A549 (cell line): ENCODE measurements around the gene ZG16B. TPM values are rescaled to one million over a fixed set of nuclear protein-coding genes. Genes with fewer than 3 reads are reported as not detected.

Source experiments
- ATAC-seq, 2 experiments: fragments of 200-7000 bp in 1 of 2; fragments of >200 bp in 1 of 2; cut with Nextera tagmentation in 1 of 2; cut with Tn5 transposase in 1 of 2; 3 replicates each; pipeline versions ENCODE4 v1.8.0 to v1.9.1; 2018 to 2020; ENCODE audit warnings: mild to moderate bottlenecking in 1 of 2, moderate library complexity in 1 of 2
- CTCF ChIA-PET: fragments of 300-600 bp; sonication (Branson Sonifier 250); formaldehyde crosslinking; extraction: SDS; loops from one replicate; lab custom pipeline; 2021; ENCODE audit warnings: antibody characterized with exemption, inconsistent platforms; lab: Yijun Ruan, JAX
- POLR2A ChIA-PET: fragments of 350-600 bp; formaldehyde crosslinking; extraction: SDS; loops from one replicate; lab custom pipeline; 2021; ENCODE audit warnings: antibody characterized with exemption, inconsistent platforms; lab: Yijun Ruan, JAX
- DNase-seq, 2 experiments: peaks; one replicate each; pipeline versions ENCODE4 v3.0.0 to v3.0.0-alpha.2; 2011 to 2016; ENCODE audit warnings: low read depth in 1 of 2, low spot score in 1 of 2
- FAIRE-seq: peaks from 2 replicates; lab custom pipeline; 2011; peaks lifted over from hg19 to GRCh38; lab: Jason Lieb, UNC
- H3K27ac ChIP-seq, 2 experiments: fragments of >200 bp; sonication (Bioruptor Twin); formaldehyde crosslinking; 3 replicates each; pipeline ENCODE4 v1.5.1; 2016 to 2017
- H3K4me1 ChIP-seq: fragments of >200 bp; sonication (Bioruptor Twin); formaldehyde crosslinking; 3 replicates; pipeline ENCODE4 v1.6.1; 2016
- H3K4me2 ChIP-seq: fragments of >200 bp; sonication (Bioruptor Twin); formaldehyde crosslinking; 3 replicates; pipeline ENCODE4 v1.6.1; 2016
- H3K4me3 ChIP-seq: fragments of >200 bp; sonication (Bioruptor Twin); formaldehyde crosslinking; 3 replicates; pipeline ENCODE4 v1.5.1; 2016
- H3K9me3 ChIP-seq: fragments of >200 bp; sonication (Bioruptor Twin); formaldehyde crosslinking; 3 replicates; pipeline ENCODE4 v1.6.1; 2016
- BCL3 ChIP-seq: fragments of >200 bp; sonication (Bioruptor Twin); formaldehyde crosslinking; IDR thresholded peaks from 3 replicates; pipeline ENCODE4 v1.6.1; 2016
- CBX8 ChIP-seq: fragments of 200-600 bp; sonication (generic); IDR thresholded peaks from 2 replicates; pipeline ENCODE4 v1.6.1; 2016
- CEBPB ChIP-seq, 2 experiments: fragments of >200 bp in 1 of 2; sonication (Bioruptor Twin) in 1 of 2; formaldehyde crosslinking in 1 of 2; IDR thresholded peaks; 2 replicates each; pipeline ENCODE4 v1.6.1; 2012 to 2016
- CHD4 ChIP-seq: fragments of 200-600 bp; sonication (generic); IDR thresholded peaks from 2 replicates; pipeline ENCODE4 v1.6.1; 2016; ENCODE audit warnings: antibody characterized with exemption, mild to moderate bottlenecking, borderline replicate concordance
- E2F6 ChIP-seq: IDR thresholded peaks from 2 replicates; pipeline ENCODE4 v1.6.1; 2012; ENCODE audit warnings: low read depth, borderline replicate concordance
- EP300 ChIP-seq, 2 experiments: fragments of >200 bp; sonication (Bioruptor Twin); formaldehyde crosslinking; IDR thresholded peaks; 2 replicates in 1 of 2; 3 replicates in 1 of 2; pipeline ENCODE4 v1.6.1; 2016 to 2017
- ESRRA ChIP-seq: fragments of 150-350 bp; IDR thresholded peaks from 2 replicates; pipeline ENCODE4 v1.6.1; 2014; ENCODE audit warnings: mild to moderate bottlenecking, low read length, borderline replicate concordance
- FOXS1 ChIP-seq: fragments of 250-450 bp; sonication (Bioruptor Pico); IDR thresholded peaks from 2 replicates; pipeline ENCODE4 v1.5.0; 2020; ENCODE audit warnings: mild to moderate bottlenecking, moderate library complexity
- HDAC2 ChIP-seq: fragments of 200-600 bp; sonication (generic); IDR thresholded peaks from 2 replicates; pipeline ENCODE4 v1.6.1; 2016
- HEYL ChIP-seq: fragments of 250-450 bp; sonication (Bioruptor Pico); IDR thresholded peaks from 2 replicates; pipeline ENCODE4 v1.8.0; 2021; ENCODE audit warnings: mild to moderate bottlenecking, moderate library complexity
- HMGXB4 ChIP-seq: fragments of 250-450 bp; sonication (Bioruptor Pico); IDR thresholded peaks from 2 replicates; pipeline ENCODE4 v1.5.0; 2021; ENCODE audit warnings: mild to moderate bottlenecking, moderate library complexity, borderline replicate concordance
- HOXB13 ChIP-seq: fragments of 250-450 bp; sonication (Bioruptor Pico); IDR thresholded peaks from 2 replicates; pipeline ENCODE4 v1.5.0; 2020; ENCODE audit warnings: low read depth, mild to moderate bottlenecking, moderate library complexity
- JUNB ChIP-seq: fragments of >200 bp; sonication (Bioruptor Twin); formaldehyde crosslinking; IDR thresholded peaks from 2 replicates; pipeline ENCODE4 v1.6.1; 2016
- KDM1A ChIP-seq: fragments of 200-600 bp; sonication (generic); IDR thresholded peaks from 2 replicates; pipeline ENCODE4 v1.6.1; 2016; ENCODE audit warnings: low read depth, mild to moderate bottlenecking
- KDM5A ChIP-seq: fragments of 200-600 bp; sonication (generic); IDR thresholded peaks from 2 replicates; pipeline ENCODE4 v1.6.1; 2016; ENCODE audit warnings: antibody characterized with exemption, mild to moderate bottlenecking
- MYC ChIP-seq: IDR thresholded peaks from 2 replicates; pipeline ENCODE4 v1.6.1; 2012; ENCODE audit warnings: mild to moderate bottlenecking, inconsistent platforms, low read length, improper control_type of control experiment, borderline replicate concordance
- NPAS2 ChIP-seq: fragments of 250-450 bp; sonication (Bioruptor Pico); IDR thresholded peaks from 2 replicates; pipeline ENCODE4 v1.8.0; 2022; ENCODE audit warnings: mild to moderate bottlenecking, moderate library complexity, borderline replicate concordance
- PBX3 ChIP-seq: IDR thresholded peaks from 2 replicates; pipeline ENCODE4 v1.6.1; 2012
- POLR2A ChIP-seq: IDR thresholded peaks from 2 replicates; pipeline ENCODE4 v1.6.1; 2012; ENCODE audit warnings: mild to moderate bottlenecking, low read length
- RCOR1 ChIP-seq: fragments of 150-350 bp; IDR thresholded peaks from 2 replicates; pipeline ENCODE4 v1.6.1; 2014; ENCODE audit warnings: antibody characterized with exemption, low read length, low read depth
- RFX5 ChIP-seq: fragments of 450-650 bp; IDR thresholded peaks from 2 replicates; pipeline ENCODE4 v1.7.1; 2014; ENCODE audit warnings: antibody characterized with exemption, mild to moderate bottlenecking, moderate library complexity
- RNF2 ChIP-seq: fragments of 200-600 bp; sonication (generic); IDR thresholded peaks from 2 replicates; pipeline ENCODE4 v1.6.1; 2016; ENCODE audit warnings: low read depth, mild to moderate bottlenecking, antibody characterized with exemption, moderate library complexity, borderline replicate concordance
- SREBF2 ChIP-seq: fragments of 450-650 bp; IDR thresholded peaks from 2 replicates; pipeline ENCODE4 v1.6.1; 2014; ENCODE audit warnings: mild to moderate bottlenecking, moderate library complexity
- TP53 ChIP-seq: fragments of 250-450 bp; sonication (Bioruptor Pico); IDR thresholded peaks from 2 replicates; pipeline ENCODE4 v1.5.0; 2021; ENCODE audit warnings: mild to moderate bottlenecking, moderate library complexity
- ZC3H11A ChIP-seq: fragments of 450-650 bp; IDR thresholded peaks from 2 replicates; pipeline ENCODE4 v1.6.1; 2014; ENCODE audit warnings: antibody characterized with exemption, mild to moderate bottlenecking
- ZFP36 ChIP-seq: fragments of 450-650 bp; IDR thresholded peaks from 2 replicates; pipeline ENCODE4 v1.6.1; 2014; ENCODE audit warnings: borderline replicate concordance; ENCODE audit not compliant: partially characterized antibody
- ZSCAN20 ChIP-seq: fragments of 250-450 bp; sonication (Bioruptor Pico); IDR thresholded peaks from 2 replicates; pipeline ENCODE4 v1.8.0; 2022; ENCODE audit warnings: mild to moderate bottlenecking, moderate library complexity
- WGBS: methylation state at CpG from one replicate; pipeline ENCODE4 v1.1.6; 2017; ENCODE audit errors: missing lambda C conversion rate; 5-methylcytosine and 5-hydroxymethylcytosine counted together
- polyA plus RNA-seq, 4 experiments: library from polyadenylated mRNA; depleted of rRNA in 3 of 4; stranded (reverse); fragments of >200 nt; fragmentation: RNase III in 1 of 4; extraction: RNeasy Plus Mini Kit Qiagen cat#74134 plus additional on column Dnase treatment in 1 of 4; gene quantifications; 2 replicates in 3 of 4; 3 replicates in 1 of 4; pipeline ENCODE4 v1.2.3, GENCODE V29; 2011 to 2017
- TF ChIP-seq, protein P1 (sequence below): fragments of >200 bp; sonication (Bioruptor Twin); formaldehyde crosslinking; IDR thresholded peaks from 2 replicates; pipeline ENCODE4 v1.6.1; 2016
- TF ChIP-seq, protein P2 (sequence below): fragments of >200 bp; sonication (Bioruptor Twin); formaldehyde crosslinking; IDR thresholded peaks from 3 replicates; pipeline ENCODE4 v1.5.1; 2016

Gene ZG16B
- polyA plus RNA-seq, 2 of the 4 experiments (the other 2 are of a cell fraction) = 0.40 to 0.85 TPM

DNA sequence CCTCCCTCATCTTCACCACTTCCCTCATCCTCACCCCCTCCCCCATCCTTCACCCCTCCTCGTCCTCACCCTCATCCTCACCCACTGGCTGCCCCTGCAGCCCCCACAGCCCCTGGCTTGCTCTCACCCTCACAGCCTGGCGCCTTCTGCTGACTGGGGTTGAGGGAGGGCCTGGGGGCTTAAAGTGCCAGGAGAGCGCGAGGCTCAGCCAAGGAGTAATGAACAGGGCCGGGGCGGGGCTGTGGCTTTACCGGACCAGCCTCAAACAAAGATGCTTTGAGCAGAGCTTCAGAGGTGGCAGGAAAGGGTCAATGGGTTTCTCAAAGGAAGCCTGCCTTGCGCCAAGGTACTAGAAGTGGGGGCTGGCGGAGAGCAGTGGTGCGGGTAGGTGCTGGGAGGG is 42.7 kb upstream of the ZG16B start, which contains the start of gene PRSS33:
PRSS33 (minus strand) TSS at position 155 of the 400 bp plus-strand sequence. CDS start 1,013 bp downstream, outside the sequence.
- 46% methylated on average over 7 of the region's 10 CpGs for WGBS
- no peak within 1 kb of the TSS for H3K4me2 ChIP-seq
- ATAC-seq (0 out of 6 replicates have a peak, but pooled peaks of 1 of the 2 experiments have one; percentile 11), FAIRE-seq (no peak), DNase-seq (no peak)
- POLR2A ChIA-PET = no interaction called here
- H3K9me3 ChIP-seq = no peaks in the 10 kb centered on the region
- H3K27ac ChIP-seq = 0 out of 6 replicates have a peak within 1 kb of the TSS, but pooled peaks of 1 of the 2 experiments have one; percentile 34
- no peaks in the 10 kb centered on the region for H3K4me1 ChIP-seq
- H3K4me3 ChIP-seq = no peak within 1 kb of the TSS
- TF ChIP-seq BCL3 = no peak
- CTCF ChIA-PET = interaction anchor here (1.1 to 1.7 kb wide), 2 partner anchors 9 to 80 kb away, joined by 4 to 5 read pairs; no protein-coding TSS in a partner anchor

GRCh38 chr16:2787961-2788360 is 42.1 kb upstream of the ZG16B start:
- ChIA-PET CTCF (interaction anchor here (1.1 to 2.9 kb wide), 3 partner anchors 9 to 80 kb away, joined by 4 to 15 read pairs (median 5); no protein-coding TSS in a partner anchor), POLR2A (no interaction called here)
- WGBS = 31% methylated on average over 7 of the region's 7 CpGs
- DNase-seq (no peak), ATAC-seq (peak in 1 of 2 experiments; percentile 27; a peak in 2 of 6 replicates), FAIRE-seq (no peak)
- TF ChIP-seq ESRRA = no peak
- TF ChIP-seq SREBF2 = no peak
- TF ChIP-seq NPAS2 (CRISPR knock-in tag) = no peak
- TF ChIP-seq CBX8 = no peak
- TF ChIP-seq HOXB13 = no peak
- no peak for TF ChIP-seq E2F6
- TF ChIP-seq, protein P1, sequence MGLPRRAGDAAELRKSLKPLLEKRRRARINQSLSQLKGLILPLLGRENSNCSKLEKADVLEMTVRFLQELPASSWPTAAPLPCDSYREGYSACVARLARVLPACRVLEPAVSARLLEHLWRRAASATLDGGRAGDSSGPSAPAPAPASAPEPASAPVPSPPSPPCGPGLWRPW = no peak
- no peak for TF ChIP-seq RNF2
- TF ChIP-seq POLR2A = no peak
- no peak for TF ChIP-seq HEYL (CRISPR knock-in tag)
- no peak for TF ChIP-seq TP53
- no peak for TF ChIP-seq HDAC2
- Histone ChIP-seq H3K9me3 (no peaks in the 10 kb centered on the region), H3K4me1 (no peaks in the 10 kb centered on the region), H3K4me2 (no peak overlapping the region), H3K4me3 (no peak overlapping the region), H3K27ac (no peak overlapping the region)

DNA sequence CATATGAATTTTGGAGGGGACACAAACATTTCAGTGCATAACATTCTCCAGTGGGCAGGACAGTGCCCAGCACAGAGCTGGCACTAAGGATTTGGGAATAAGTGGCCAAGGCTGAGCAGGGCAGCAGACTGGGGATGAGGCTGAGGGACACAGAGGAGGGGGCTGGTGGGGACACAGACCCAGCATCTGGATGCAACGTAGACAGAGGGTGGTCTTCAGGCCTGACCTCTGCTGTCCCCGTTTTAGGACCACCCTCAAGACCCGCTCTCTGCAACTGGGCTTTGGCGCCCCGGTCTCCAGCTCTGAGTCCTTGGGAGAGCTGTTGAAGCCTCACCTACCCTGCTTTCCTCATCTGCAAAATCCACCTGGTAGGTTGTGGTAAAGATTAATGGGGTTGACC is 39.5 kb upstream of the ZG16B start:
- Histone ChIP-seq H3K4me1 (peaks cover 16% of the 10 kb centered on the region), H3K4me3 (no peak overlapping the region), H3K9me3 (no peaks in the 10 kb centered on the region), H3K27ac (no peak overlapping the region), H3K4me2 (no peak overlapping the region)
- ATAC-seq (no peak), FAIRE-seq (no peak), DNase-seq (no peak)
- 52% methylated on average over 5 of the region's 5 CpGs for whole genome bisulfite sequencing
- ChIA-PET POLR2A (interaction anchor here (0.5 to 0.9 kb wide), 2 partner anchors 115 to 616 kb away, joined by 3 read pairs; no protein-coding TSS in a partner anchor), CTCF (interaction anchor here (0.9 to 3.3 kb wide), 7 partner anchors 9 to 78 kb away, joined by 3 to 15 read pairs (median 6); no protein-coding TSS in a partner anchor)
- TF ChIP-seq RCOR1 (no peak), KDM5A (no peak), HDAC2 (no peak), JUNB (no peak), FOXS1 (CRISPR knock-in tag) (no peak), CHD4 (no peak), RFX5 (no peak), ESRRA (no peak), CEBPB (IDR thresholded peaks at IDR 0.05) (no peak), ZSCAN20 (no peak), TP53 (no peak), MYC (no peak), HEYL (CRISPR knock-in tag) (no peak), HMGXB4 (CRISPR knock-in tag) (no peak), EP300 (IDR thresholded peaks at IDR 0.05) (no peak), ZFP36 (no peak), ZC3H11A (no peak), KDM1A (no peak), PBX3 (no peak)
- TF ChIP-seq, protein P2, sequence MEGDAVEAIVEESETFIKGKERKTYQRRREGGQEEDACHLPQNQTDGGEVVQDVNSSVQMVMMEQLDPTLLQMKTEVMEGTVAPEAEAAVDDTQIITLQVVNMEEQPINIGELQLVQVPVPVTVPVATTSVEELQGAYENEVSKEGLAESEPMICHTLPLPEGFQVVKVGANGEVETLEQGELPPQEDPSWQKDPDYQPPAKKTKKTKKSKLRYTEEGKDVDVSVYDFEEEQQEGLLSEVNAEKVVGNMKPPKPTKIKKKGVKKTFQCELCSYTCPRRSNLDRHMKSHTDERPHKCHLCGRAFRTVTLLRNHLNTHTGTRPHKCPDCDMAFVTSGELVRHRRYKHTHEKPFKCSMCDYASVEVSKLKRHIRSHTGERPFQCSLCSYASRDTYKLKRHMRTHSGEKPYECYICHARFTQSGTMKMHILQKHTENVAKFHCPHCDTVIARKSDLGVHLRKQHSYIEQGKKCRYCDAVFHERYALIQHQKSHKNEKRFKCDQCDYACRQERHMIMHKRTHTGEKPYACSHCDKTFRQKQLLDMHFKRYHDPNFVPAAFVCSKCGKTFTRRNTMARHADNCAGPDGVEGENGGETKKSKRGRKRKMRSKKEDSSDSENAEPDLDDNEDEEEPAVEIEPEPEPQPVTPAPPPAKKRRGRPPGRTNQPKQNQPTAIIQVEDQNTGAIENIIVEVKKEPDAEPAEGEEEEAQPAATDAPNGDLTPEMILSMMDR = no peak
